Measurements from ENCODE around the gene CHST10.

- TF ChIP-seq CTCF (IDR thresholded peaks at IDR 0.05) (no peak), POLR2A (IDR thresholded peaks at IDR 0.05) (no peak)
Measured at GRCh38 chr2:100393362-100393761, 24.1 kb downstream of the CHST10 start.
